Measurements from ENCODE around the gene ZNF136.

ZNF136 gene

DNA sequence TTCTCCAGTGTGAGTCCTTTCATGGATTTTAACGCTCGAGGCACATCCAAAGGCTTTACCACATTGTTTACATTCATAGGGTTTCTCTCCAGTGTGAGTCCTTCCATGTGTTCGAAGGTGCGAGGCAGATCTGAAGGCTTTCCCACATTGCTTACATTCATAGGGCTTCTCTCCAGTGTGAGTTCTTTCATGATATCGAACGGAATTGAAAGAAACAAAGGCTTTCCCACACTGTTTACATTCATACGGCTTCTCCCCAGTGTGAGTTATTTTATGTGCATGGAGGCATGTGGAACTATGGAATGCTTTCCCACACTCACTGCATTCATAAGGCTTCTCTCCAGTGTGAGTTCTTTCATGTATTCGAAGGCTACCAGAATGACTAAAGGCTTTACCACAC lies 17.5 kb upstream of the ZNF136 start:
- no peak overlapping the region for H3K9ac ChIP-seq (ENCODE audit: low read depth, low read length)
- H3K9me3 ChIP-seq (replicated peaks; ENCODE audit: low read length): peaks cover 19% of the 10 kb centered on the region
- no peak overlapping the region for H3K4me2 ChIP-seq (ENCODE audit: low read length)
- H3K27me3 ChIP-seq (ENCODE audit: control insufficient read depth, insufficient read depth, low read length): no peaks in the 10 kb centered on the region
- peaks cover 38% of the 10 kb centered on the region for H3K36me3 ChIP-seq (ENCODE audit: insufficient read depth, low read length)
- H3K4me3 ChIP-seq (ENCODE audit: low read length): no peak overlapping the region
- peaks cover 7% of the 10 kb centered on the region for H3K4me1 ChIP-seq (ENCODE audit: control insufficient read depth, insufficient read depth, low read length)

DNA sequence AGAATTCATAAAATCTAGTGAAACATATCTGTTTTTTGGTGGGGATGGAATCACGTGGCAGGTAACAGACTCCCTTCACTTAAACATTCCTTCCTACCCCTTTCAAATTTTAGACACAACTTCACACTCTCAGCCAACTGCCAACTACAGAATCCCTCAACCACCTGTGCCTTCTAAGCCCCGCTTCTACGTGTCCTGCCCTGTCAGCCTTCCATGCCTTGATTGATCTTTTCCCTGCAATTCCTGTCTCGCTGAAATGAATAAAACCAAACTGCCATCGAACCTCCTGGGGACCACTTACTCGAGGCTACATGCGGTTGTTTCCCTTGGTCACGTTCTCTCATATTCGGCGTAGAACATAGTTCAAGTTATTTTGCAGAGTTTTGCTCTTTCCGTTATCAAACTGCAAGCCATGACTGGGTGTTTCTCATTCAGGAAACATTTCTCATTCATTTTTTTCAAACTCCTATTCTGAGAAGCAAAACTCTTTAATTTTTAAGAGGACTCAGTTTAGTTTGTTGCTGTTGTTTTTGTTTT lies 7.5 kb upstream of the ZNF136 start:
- H3K9me3 ChIP-seq (replicated peaks; ENCODE audit: low read length): no peaks in the 10 kb centered on the region
- peak overlapping the region; percentile 74 for H3K4me2 ChIP-seq (ENCODE audit: low read length)
- peaks cover 21% of the 10 kb centered on the region for H3K36me3 ChIP-seq (ENCODE audit: insufficient read depth, low read length)
- H3K27me3 ChIP-seq (ENCODE audit: control insufficient read depth, insufficient read depth, low read length): no peaks in the 10 kb centered on the region
- H3K9ac ChIP-seq (ENCODE audit: low read depth, low read length): peak overlapping the region; percentile 87
- peaks cover 10% of the 10 kb centered on the region for H3K4me1 ChIP-seq (ENCODE audit: control insufficient read depth, insufficient read depth, low read length)
- H3K4me3 ChIP-seq (ENCODE audit: low read length): peak overlapping the region; percentile 85

DNA sequence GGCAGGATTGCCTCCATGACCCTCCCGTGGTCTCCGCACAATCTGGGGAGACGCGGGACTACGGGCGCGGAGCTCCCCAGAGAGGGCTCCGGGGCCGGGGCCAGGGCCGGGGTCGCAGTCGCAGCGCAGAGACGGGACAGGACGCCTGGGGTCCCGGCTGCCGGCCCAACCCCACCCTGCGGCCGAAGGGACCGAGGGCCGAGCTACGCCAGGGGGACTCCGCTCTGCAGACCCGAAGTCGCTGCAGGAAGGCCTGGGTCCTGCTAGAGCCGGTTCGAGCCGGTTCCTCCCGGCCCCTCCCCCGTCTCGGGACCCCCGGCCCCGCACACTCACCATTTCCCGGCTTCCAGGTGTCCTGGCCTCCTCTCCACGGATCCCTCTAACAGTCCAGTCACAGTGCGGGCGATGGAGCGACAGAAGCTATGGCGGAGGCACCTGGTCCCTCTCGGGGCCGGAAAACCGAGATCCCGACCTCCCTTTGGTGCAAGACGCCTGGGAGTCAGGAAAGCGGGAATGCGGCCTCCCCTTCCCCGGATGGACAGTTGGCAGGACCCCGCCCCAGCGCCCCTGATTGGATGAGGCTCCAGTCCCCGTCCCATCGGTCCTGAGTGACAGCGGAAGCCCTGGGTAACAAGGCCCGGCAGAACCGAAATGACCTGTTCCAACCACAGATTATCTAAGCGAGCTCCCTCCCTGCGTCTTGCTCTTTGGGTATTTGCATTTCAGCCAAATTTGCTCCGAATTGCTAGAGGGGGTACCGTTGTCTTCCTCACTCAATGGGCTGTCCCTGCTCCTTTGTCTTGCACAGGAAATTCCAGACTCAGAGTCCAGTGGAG lies 6.5 kb upstream of the ZNF136 start, which contains the start of gene ZNF625:
TSS of gene ZNF625 (minus strand) at position 512 of the 836 bp plus-strand sequence. CDS start at position 336, 176 bp downstream.
- Histone ChIP-seq H3K36me3 (ENCODE audit: insufficient read depth, low read length) (peaks cover 15% of the 10 kb centered on the region), H3K4me3 (ENCODE audit: low read length) (peak within 1 kb of the TSS; percentile 85), H3K9me3 (replicated peaks; ENCODE audit: low read length) (no peaks in the 10 kb centered on the region), H3K4me2 (ENCODE audit: low read length) (peak within 1 kb of the TSS; percentile 74), H3K4me1 (ENCODE audit: control insufficient read depth, insufficient read depth, low read length) (peaks cover 10% of the 10 kb centered on the region), H3K9ac (ENCODE audit: low read depth, low read length) (peak within 1 kb of the TSS; percentile 87), H3K27me3 (ENCODE audit: control insufficient read depth, insufficient read depth, low read length) (no peaks in the 10 kb centered on the region)

DNA sequence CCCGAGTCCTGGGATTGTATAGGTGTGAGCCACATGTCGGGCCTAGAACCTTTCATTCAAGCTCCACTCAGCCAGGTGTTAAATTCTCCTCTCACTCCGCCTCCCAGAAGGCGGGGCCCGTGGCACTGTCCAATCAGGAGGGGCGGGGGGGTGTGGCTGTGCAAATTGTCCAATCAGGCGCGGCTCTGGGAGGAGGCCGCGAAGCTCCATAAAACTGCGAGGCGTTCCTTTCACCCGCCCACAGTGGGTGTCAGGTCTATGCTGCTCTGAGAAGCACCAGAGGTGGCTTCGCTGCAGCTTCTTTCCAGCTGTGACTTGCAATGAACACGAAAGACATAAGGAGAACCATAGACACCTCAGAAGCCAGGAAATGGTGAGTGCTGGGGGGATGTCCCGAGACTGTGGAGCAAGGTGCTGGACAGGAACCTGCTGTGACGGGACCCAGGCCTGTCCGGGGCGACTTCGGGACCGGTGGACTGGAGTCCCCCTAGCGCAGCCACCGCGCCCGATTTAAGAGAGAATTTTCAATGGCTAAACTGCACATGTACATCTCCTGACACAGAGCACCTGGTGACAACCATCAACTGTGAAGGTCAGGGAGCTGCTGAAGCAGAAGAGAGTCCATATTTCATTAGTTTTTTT lies 3.0 kb upstream of the ZNF136 start:
- no peaks in the 10 kb centered on the region for H3K9me3 ChIP-seq (replicated peaks; ENCODE audit: low read length)
- peaks cover 18% of the 10 kb centered on the region for H3K4me1 ChIP-seq (ENCODE audit: control insufficient read depth, insufficient read depth, low read length)
- peaks cover 4% of the 10 kb centered on the region for H3K36me3 ChIP-seq (ENCODE audit: insufficient read depth, low read length)
- no peaks in the 10 kb centered on the region for H3K27me3 ChIP-seq (ENCODE audit: control insufficient read depth, insufficient read depth, low read length)
- H3K4me3 ChIP-seq (ENCODE audit: low read length): no peak overlapping the region
- H3K4me2 ChIP-seq (ENCODE audit: low read length): no peak overlapping the region
- no peak overlapping the region for H3K9ac ChIP-seq (ENCODE audit: low read depth, low read length)

DNA sequence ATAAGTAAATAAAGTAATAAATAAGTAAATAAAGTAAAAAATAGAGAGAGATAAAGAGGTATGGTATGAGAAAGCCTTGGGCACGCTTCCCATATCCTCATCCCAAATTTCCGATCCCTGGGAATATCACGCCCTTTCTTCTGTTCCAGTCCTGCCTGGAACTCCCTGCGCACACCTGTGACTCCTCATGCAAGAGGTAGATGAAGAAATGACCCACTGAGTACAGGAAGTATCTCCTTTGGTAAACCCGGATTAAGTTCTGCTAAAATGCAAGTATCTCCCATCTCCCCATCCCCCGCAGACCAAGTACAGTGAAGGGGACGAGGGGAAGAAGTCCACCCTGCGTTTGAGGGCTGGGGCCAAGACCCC lies 399 bp upstream of the ZNF136 start:
- Histone ChIP-seq H3K36me3 (ENCODE audit: insufficient read depth, low read length) (peaks cover 12% of the 10 kb centered on the region), H3K9ac (ENCODE audit: low read depth, low read length) (peak overlapping the region; percentile 95)

DNA sequence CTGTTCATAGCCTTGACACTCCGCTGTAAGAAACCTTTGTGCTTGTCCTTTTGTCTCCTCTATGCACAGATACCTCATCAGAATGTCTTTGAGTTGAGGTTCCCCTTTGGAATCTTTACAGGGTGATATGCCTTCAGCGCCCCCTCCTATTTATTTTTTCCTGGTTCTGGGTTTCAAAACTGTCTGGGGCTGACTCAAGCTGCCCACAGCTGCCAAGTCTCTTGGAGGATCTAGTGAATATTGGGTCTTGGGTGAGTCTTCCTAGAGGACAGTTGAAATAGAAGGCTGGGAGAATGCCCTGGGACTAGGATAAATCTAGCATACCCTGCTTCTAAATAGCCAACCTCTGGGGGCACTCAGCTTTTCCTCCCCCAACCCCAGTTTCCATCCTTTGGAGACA lies 930 bp downstream of the ZNF136 start:
- no peaks in the 10 kb centered on the region for H3K27me3 ChIP-seq (ENCODE audit: control insufficient read depth, insufficient read depth, low read length)
- peaks cover 16% of the 10 kb centered on the region for H3K4me1 ChIP-seq (ENCODE audit: control insufficient read depth, insufficient read depth, low read length)
- peak overlapping the region; percentile 94 for H3K4me3 ChIP-seq (ENCODE audit: low read length)
- peak overlapping the region; percentile 95 for H3K9ac ChIP-seq (ENCODE audit: low read depth, low read length)
- H3K36me3 ChIP-seq (ENCODE audit: insufficient read depth, low read length): peaks cover 14% of the 10 kb centered on the region
- no peaks in the 10 kb centered on the region for H3K9me3 ChIP-seq (replicated peaks; ENCODE audit: low read length)
- H3K4me2 ChIP-seq (ENCODE audit: low read length): peak overlapping the region; percentile 85

More for the DNA sequence above, 399 bp upstream of the ZNF136 start:
- no peaks in the 10 kb centered on the region for H3K27me3 ChIP-seq (ENCODE audit: control insufficient read depth, insufficient read depth, low read length)
- H3K4me3 ChIP-seq (ENCODE audit: low read length): peak overlapping the region; percentile 94
- no peaks in the 10 kb centered on the region for H3K9me3 ChIP-seq (replicated peaks; ENCODE audit: low read length)
- H3K4me1 ChIP-seq (ENCODE audit: control insufficient read depth, insufficient read depth, low read length): peaks cover 16% of the 10 kb centered on the region
- H3K4me2 ChIP-seq (ENCODE audit: low read length): peak overlapping the region; percentile 85

DNA sequence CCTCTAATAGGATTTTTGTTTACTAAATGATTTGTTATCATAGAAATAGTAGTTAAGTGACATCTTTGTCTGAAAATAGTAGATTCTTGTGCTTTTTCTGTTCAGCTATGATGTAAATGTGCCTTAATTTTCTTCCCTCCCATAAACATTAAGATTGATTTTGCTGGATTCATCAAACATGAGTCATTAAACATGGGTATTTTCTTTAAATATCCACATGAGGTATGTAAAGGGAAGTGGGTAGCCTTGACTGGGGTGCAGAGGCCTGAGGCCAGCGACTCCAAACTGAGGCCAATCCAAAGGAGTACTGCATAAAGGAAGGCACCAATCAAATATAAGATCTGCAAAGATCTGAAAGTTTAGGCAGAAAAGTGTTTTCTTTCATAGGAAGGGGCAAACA lies 3.7 kb downstream of the ZNF136 start:
- Histone ChIP-seq H3K36me3 (ENCODE audit: insufficient read depth, low read length) (peaks cover 24% of the 10 kb centered on the region), H3K4me1 (ENCODE audit: control insufficient read depth, insufficient read depth, low read length) (peaks cover 16% of the 10 kb centered on the region), H3K9me3 (replicated peaks; ENCODE audit: low read length) (no peaks in the 10 kb centered on the region), H3K4me2 (ENCODE audit: low read length) (no peak overlapping the region), H3K4me3 (ENCODE audit: low read length) (no peak overlapping the region), H3K9ac (ENCODE audit: low read depth, low read length) (no peak overlapping the region), H3K27me3 (ENCODE audit: control insufficient read depth, insufficient read depth, low read length) (no peaks in the 10 kb centered on the region)

DNA sequence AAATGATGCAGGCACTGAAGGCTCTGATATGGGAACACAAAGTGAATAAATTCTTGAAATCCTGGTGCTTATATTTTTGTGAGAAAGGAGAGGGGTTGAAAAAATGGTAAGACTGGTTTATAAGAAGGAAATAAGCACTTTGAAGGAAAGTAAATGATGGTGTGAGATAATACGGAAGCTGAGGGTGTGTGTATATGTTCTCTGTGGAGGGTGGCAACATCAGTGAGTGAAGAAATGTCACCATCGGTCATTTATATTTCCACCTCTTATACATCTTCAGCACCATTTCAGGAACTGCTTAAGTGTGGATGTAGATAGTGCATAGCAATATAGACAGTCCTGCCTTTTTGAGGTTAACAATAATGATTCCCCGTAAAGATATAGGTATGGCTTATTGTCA lies 17.5 kb downstream of the ZNF136 start:
- no peak overlapping the region for H3K4me3 ChIP-seq (ENCODE audit: low read length)
- H3K36me3 ChIP-seq (ENCODE audit: insufficient read depth, low read length): peaks cover 20% of the 10 kb centered on the region
- H3K4me2 ChIP-seq (ENCODE audit: low read length): no peak overlapping the region
- H3K9me3 ChIP-seq (replicated peaks; ENCODE audit: low read length): peaks cover 15% of the 10 kb centered on the region
- no peak overlapping the region for H3K9ac ChIP-seq (ENCODE audit: low read depth, low read length)
- H3K27me3 ChIP-seq (ENCODE audit: control insufficient read depth, insufficient read depth, low read length): no peaks in the 10 kb centered on the region
- no peaks in the 10 kb centered on the region for H3K4me1 ChIP-seq (ENCODE audit: control insufficient read depth, insufficient read depth, low read length)

DNA sequence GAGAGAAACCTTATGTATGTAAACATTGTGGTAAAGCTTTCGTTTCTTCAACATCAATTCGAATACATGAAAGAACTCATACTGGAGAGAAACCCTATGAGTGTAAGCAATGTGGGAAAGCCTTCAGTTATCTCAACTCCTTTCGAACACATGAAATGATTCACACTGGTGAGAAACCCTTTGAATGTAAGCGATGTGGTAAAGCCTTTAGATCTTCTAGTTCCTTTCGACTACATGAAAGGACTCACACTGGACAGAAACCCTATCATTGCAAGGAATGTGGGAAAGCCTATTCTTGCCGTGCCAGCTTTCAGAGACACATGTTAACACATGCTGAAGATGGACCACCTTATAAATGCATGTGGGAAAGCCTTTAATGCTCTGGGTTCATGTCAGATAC lies 24.7 kb downstream of the ZNF136 start:
- H3K36me3 ChIP-seq (ENCODE audit: insufficient read depth, low read length): peaks cover 61% of the 10 kb centered on the region
- H3K4me3 ChIP-seq (ENCODE audit: low read length): no peak overlapping the region
- no peak overlapping the region for H3K9ac ChIP-seq (ENCODE audit: low read depth, low read length)
- H3K4me2 ChIP-seq (ENCODE audit: low read length): no peak overlapping the region
- no peaks in the 10 kb centered on the region for H3K27me3 ChIP-seq (ENCODE audit: control insufficient read depth, insufficient read depth, low read length)
- peaks cover 51% of the 10 kb centered on the region for H3K9me3 ChIP-seq (replicated peaks; ENCODE audit: low read length)
- no peaks in the 10 kb centered on the region for H3K4me1 ChIP-seq (ENCODE audit: control insufficient read depth, insufficient read depth, low read length)

DNA sequence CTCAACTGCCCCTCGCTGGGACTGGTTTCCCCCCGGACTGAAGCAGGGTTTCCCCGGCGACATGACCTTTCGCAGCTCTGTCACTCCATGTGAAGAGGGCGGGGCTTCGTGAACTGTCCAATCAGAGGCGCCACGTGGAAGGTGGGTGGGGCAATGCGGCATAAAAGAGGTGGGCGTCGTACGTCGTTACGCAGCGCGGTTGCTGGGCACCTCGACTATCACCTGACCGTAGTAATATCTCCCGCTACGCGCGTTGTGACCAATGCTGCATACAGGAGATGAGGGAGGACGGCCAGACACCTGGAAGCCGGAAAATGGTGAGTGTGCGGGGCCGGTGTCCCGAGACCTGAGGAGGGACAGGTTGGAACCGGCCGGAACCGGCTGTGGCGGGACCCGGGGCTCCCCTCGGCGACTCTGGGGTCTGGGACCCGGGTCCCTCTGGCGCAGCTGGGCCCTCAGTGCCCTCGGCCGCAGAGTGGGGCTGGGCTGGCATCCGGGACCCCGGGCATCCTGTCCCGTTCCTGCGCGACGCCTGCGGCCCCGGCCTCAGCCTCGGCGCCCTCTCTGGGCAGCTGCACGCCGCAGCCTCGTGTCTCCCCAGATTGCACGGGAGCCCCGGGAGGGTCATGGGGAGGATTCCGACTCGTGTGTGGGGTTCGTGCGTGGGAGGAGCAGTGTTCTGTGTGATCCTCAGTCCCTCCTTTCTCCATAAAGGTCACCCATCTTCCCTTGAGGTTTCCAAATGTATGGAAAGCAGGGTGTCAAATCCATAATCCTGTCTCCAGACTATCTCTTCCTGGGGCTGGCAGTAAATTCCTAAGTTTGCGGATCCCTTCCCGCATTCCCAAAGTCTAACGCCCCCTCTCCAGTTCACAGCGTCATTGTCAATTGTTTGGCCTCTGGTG lies 32.2 kb downstream of the ZNF136 start:
- Histone ChIP-seq H3K36me3 (ENCODE audit: insufficient read depth, low read length) (peaks cover 18% of the 10 kb centered on the region), H3K9ac (ENCODE audit: low read depth, low read length) (no peak overlapping the region), H3K4me3 (ENCODE audit: low read length) (peak overlapping the region; percentile 20), H3K4me2 (ENCODE audit: low read length) (peak overlapping the region; percentile 15), H3K9me3 (replicated peaks; ENCODE audit: low read length) (peaks cover 31% of the 10 kb centered on the region), H3K27me3 (ENCODE audit: control insufficient read depth, insufficient read depth, low read length) (no peaks in the 10 kb centered on the region), H3K4me1 (ENCODE audit: control insufficient read depth, insufficient read depth, low read length) (no peaks in the 10 kb centered on the region)

DNA sequence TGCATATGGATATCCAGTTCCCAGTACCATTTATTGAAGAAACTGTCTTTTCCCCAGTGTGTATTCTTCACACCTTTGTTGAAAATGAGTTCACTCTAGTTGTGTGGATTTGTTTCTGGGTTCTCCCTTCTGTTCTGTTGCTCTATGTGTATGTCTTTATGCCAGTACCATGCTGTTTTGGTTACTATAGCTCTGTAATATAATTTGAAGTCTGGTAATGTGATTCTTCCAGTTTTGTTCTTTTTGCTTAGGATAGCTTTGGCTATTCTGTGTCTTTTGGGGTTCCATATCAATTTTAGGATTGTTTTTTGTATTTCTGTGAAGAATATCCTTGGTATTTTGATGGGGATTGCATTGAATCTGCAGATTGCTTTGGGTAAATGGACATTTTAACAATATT lies 35.2 kb downstream of the ZNF136 start:
- H3K36me3 ChIP-seq (ENCODE audit: insufficient read depth, low read length): no peaks in the 10 kb centered on the region
- no peak overlapping the region for H3K4me3 ChIP-seq (ENCODE audit: low read length)
- peaks cover 19% of the 10 kb centered on the region for H3K9me3 ChIP-seq (replicated peaks; ENCODE audit: low read length)
- no peak overlapping the region for H3K4me2 ChIP-seq (ENCODE audit: low read length)
- H3K4me1 ChIP-seq (ENCODE audit: control insufficient read depth, insufficient read depth, low read length): no peaks in the 10 kb centered on the region
- H3K27me3 ChIP-seq (ENCODE audit: control insufficient read depth, insufficient read depth, low read length): no peaks in the 10 kb centered on the region
- no peak overlapping the region for H3K9ac ChIP-seq (ENCODE audit: low read depth, low read length)
